ENCODE data around the gene SNX1.

SNX1 gene

DNA sequence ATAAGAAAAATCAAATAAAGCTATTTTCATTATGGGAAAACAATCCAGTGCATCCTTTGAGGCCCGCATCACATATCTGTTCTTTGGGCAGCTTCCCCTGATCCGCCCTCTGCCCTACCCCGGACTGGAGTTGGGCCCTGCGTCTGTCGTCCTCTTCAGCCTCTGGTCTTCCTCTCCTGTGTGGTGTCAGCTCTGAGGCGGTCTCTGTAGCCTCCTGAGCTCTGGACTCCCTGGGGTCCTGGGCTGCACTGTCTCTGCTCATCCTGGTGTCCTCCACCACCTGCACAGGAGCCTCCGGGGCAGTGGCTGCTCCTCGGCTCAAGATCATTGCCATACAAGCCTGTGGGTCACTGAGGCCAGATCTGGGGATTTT lies 48.4 kb downstream of the SNX1 start:
- H3K27me3 ChIP-seq (ENCODE audit: control insufficient read depth, insufficient read depth, low read length) = no peaks in the 10 kb centered on the region
- H3K9ac ChIP-seq (ENCODE audit: low read length) = no peak overlapping the region
- H3K36me3 ChIP-seq (ENCODE audit: control insufficient read depth, insufficient read depth, low read length) = no peaks in the 10 kb centered on the region
- H3K9me3 ChIP-seq (ENCODE audit: control insufficient read depth, low read length) = no peaks in the 10 kb centered on the region
- no peak overlapping the region for H3K4me3 ChIP-seq (ENCODE audit: low read length)
- no peaks in the 10 kb centered on the region for H3K4me1 ChIP-seq (ENCODE audit: control insufficient read depth, insufficient read depth, low read length)

DNA sequence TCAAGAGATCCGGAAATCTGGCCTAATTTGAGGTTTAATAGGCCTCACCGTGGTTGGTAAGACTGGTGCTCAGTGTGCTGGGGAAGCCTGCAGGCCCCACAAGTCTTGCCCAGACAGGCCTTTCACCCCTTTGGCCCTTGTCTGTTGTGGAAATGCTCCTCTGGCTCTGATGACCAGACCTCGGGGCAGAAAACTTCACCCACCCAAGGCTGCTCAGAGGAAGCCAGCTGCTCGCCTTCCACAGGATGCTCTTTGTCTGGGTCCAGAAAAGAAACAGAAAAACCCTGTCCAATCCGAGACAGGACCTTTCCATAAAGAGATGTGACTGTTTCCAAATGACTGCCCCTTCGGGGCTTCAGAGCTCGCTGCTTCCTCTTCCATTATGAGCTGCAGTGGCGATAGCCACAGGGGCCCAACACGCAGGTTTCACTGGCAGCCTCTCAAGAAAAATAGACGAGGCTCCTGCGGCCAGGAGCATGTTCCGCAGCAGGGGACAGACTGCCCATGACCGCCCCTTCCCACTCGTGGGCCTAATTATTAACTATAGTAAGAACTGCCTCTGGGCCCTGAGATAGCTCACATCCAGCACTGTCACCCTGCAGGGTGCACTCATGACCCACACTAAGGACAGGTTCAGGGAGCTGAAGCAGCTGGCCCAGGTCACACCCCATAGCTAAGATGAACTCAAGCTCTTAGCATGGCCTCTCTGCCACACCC lies 48.9 kb downstream of the SNX1 start:
- Histone ChIP-seq H3K9me3 (ENCODE audit: control insufficient read depth, low read length) (no peaks in the 10 kb centered on the region), H3K9ac (ENCODE audit: low read length) (no peak overlapping the region), H3K36me3 (ENCODE audit: control insufficient read depth, insufficient read depth, low read length) (no peaks in the 10 kb centered on the region), H3K27me3 (ENCODE audit: control insufficient read depth, insufficient read depth, low read length) (no peaks in the 10 kb centered on the region), H3K4me3 (ENCODE audit: low read length) (no peak overlapping the region), H3K4me1 (ENCODE audit: control insufficient read depth, insufficient read depth, low read length) (no peaks in the 10 kb centered on the region)

DNA sequence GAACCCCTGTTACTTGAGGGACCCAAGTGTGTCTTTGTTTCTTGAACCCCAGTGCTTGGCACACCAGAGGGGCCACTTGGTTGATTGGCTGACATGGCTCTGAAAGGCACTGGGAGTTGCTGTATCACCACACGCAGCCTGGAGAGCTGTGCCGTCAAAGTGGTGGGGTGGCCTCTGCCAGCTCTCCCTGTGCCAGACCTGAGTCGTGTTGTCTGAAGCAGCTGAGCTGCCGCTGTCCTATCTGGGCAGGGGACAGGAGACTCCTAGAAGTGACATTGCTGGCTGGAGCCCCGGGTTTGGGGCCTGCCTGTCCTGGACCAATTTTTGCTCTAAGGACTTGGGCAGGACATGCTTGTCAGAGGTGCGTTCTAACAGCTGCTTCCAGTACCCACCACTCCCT lies 50.3 kb downstream of the SNX1 start:
- H3K36me3 ChIP-seq (ENCODE audit: control insufficient read depth, insufficient read depth, low read length) = no peaks in the 10 kb centered on the region
- H3K4me3 ChIP-seq (ENCODE audit: low read length) = no peak overlapping the region
- no peaks in the 10 kb centered on the region for H3K9me3 ChIP-seq (ENCODE audit: control insufficient read depth, low read length)
- peaks cover 2% of the 10 kb centered on the region for H3K4me1 ChIP-seq (ENCODE audit: control insufficient read depth, insufficient read depth, low read length)
- H3K9ac ChIP-seq (ENCODE audit: low read length) = no peak overlapping the region
- peaks cover 1% of the 10 kb centered on the region for H3K27me3 ChIP-seq (ENCODE audit: control insufficient read depth, insufficient read depth, low read length)

DNA sequence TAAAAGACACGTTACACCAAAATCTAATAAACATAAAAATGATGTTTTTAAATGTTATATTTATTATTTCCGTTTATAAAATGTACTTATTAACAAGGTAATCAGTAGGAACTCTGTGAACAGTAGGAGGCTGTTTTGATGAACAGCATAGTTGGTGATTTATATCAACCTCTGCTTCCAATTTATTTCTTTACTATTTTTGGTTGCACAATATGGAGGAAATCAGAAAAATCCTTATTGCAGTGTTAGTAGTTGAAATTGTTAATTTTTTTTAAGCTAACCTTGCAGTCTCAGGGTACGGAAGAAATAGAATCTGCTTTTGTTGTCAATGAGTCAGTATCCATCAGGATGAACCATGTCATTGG lies 50.7 kb downstream of the SNX1 start:
- Histone ChIP-seq H3K9ac (ENCODE audit: low read length) (no peak overlapping the region), H3K4me3 (ENCODE audit: low read length) (no peak overlapping the region), H3K27me3 (ENCODE audit: control insufficient read depth, insufficient read depth, low read length) (peaks cover 6% of the 10 kb centered on the region), H3K9me3 (ENCODE audit: control insufficient read depth, low read length) (no peaks in the 10 kb centered on the region), H3K4me1 (ENCODE audit: control insufficient read depth, insufficient read depth, low read length) (peaks cover 5% of the 10 kb centered on the region), H3K36me3 (ENCODE audit: control insufficient read depth, insufficient read depth, low read length) (no peaks in the 10 kb centered on the region)

DNA sequence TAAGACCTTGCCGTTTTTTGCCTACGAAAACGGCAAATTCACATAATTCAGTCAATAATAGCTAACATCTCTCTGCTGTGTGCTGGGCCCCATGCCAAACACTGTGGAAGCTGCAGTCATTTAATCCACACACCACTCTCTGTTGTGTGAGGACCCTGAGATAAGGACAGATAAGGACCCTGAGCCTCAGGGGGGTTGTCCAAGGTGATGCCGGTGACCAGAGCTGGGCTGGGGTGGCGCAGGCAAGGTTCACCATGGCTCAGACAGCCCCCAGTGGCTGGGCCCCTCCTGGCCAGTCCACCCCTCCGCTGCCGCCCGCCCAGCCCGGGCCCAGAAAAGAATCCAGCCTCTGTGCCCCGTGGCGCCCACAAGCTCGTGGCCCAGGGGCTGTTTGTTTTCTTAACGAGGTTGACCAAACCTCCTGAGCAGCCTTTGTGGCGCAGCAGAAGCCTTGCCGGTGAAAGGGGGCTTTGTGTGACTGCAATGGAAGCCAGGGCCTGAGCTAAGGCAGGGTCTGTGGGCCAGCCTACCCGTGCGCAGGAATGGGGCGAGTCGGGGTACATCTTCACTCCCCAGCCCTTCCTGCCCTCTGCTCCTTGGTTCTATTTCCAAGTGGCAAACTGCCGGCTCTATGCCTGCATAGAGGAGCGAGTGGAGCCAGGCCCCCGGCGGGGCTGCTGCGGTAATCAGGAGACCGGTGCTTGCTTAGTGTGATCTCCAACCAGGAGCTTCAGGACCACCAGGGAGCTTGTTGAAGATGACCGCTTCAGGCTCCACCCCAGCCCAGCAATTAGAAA lies 51.3 kb downstream of the SNX1 start:
- Histone ChIP-seq H3K27me3 (ENCODE audit: control insufficient read depth, insufficient read depth, low read length) (peaks cover 12% of the 10 kb centered on the region), H3K4me1 (ENCODE audit: control insufficient read depth, insufficient read depth, low read length) (peaks cover 10% of the 10 kb centered on the region), H3K4me3 (ENCODE audit: low read length) (no peak overlapping the region), H3K9ac (ENCODE audit: low read length) (no peak overlapping the region), H3K9me3 (ENCODE audit: control insufficient read depth, low read length) (no peaks in the 10 kb centered on the region), H3K36me3 (ENCODE audit: control insufficient read depth, insufficient read depth, low read length) (no peaks in the 10 kb centered on the region)

DNA sequence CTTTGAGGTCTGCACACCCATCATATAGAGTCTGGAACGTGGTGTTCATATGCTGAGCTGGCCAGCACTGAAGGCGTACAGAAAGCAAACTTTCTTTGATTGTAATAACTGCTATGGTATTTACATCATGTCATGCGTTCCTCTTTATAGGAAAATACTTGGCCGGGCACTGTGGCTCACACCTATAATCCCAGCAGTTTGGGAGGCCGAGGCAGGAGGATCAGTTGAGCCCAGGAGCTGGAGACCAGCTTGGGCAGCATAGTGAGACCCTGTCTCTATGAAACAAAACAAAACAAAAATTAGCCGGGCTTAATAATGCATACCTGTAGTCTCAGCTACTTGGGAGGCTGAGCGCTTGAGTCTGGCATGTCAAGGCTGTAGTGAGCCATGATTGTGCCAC lies 52.4 kb downstream of the SNX1 start:
- Histone ChIP-seq H3K4me3 (ENCODE audit: low read length) (no peak overlapping the region), H3K9ac (ENCODE audit: low read length) (no peak overlapping the region), H3K36me3 (ENCODE audit: control insufficient read depth, insufficient read depth, low read length) (no peaks in the 10 kb centered on the region), H3K27me3 (ENCODE audit: control insufficient read depth, insufficient read depth, low read length) (peaks cover 23% of the 10 kb centered on the region), H3K9me3 (ENCODE audit: control insufficient read depth, low read length) (no peaks in the 10 kb centered on the region), H3K4me1 (ENCODE audit: control insufficient read depth, insufficient read depth, low read length) (peaks cover 21% of the 10 kb centered on the region)

GRCh38 chr15:64148581-64148980 lies 52.8 kb downstream of the SNX1 start:
- no peak overlapping the region for H3K4me3 ChIP-seq (ENCODE audit: low read length)
- H3K27me3 ChIP-seq (ENCODE audit: control insufficient read depth, insufficient read depth, low read length) = peaks cover 26% of the 10 kb centered on the region
- H3K36me3 ChIP-seq (ENCODE audit: control insufficient read depth, insufficient read depth, low read length) = no peaks in the 10 kb centered on the region
- H3K4me1 ChIP-seq (ENCODE audit: control insufficient read depth, insufficient read depth, low read length) = peaks cover 25% of the 10 kb centered on the region
- no peak overlapping the region for H3K9ac ChIP-seq (ENCODE audit: low read length)
- no peaks in the 10 kb centered on the region for H3K9me3 ChIP-seq (ENCODE audit: control insufficient read depth, low read length)

DNA sequence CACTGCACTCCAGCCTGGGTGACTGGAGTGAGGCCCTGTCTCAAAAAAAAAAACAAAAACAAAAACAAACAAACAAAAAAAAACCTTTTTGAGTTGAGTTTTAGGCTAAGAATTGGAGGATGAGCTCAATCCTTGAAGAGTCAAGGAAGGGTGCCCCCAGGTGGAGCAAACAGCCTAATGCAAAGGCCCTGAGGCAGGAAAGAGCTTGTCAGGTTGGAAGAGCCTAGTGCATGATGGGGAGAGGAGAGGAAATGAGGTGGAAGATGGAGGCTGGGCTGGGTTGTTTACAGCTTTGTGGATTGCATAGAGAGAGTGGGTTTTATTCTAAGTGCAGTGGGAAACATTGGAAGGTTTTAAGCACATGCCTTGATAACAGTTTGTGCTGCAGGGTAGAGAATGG lies 53.6 kb downstream of the SNX1 start:
- peaks cover 30% of the 10 kb centered on the region for H3K4me1 ChIP-seq (ENCODE audit: control insufficient read depth, insufficient read depth, low read length)
- H3K9me3 ChIP-seq (ENCODE audit: control insufficient read depth, low read length) = no peaks in the 10 kb centered on the region
- H3K9ac ChIP-seq (ENCODE audit: low read length) = no peak overlapping the region
- no peaks in the 10 kb centered on the region for H3K36me3 ChIP-seq (ENCODE audit: control insufficient read depth, insufficient read depth, low read length)
- peaks cover 26% of the 10 kb centered on the region for H3K27me3 ChIP-seq (ENCODE audit: control insufficient read depth, insufficient read depth, low read length)
- no peak overlapping the region for H3K4me3 ChIP-seq (ENCODE audit: low read length)

DNA sequence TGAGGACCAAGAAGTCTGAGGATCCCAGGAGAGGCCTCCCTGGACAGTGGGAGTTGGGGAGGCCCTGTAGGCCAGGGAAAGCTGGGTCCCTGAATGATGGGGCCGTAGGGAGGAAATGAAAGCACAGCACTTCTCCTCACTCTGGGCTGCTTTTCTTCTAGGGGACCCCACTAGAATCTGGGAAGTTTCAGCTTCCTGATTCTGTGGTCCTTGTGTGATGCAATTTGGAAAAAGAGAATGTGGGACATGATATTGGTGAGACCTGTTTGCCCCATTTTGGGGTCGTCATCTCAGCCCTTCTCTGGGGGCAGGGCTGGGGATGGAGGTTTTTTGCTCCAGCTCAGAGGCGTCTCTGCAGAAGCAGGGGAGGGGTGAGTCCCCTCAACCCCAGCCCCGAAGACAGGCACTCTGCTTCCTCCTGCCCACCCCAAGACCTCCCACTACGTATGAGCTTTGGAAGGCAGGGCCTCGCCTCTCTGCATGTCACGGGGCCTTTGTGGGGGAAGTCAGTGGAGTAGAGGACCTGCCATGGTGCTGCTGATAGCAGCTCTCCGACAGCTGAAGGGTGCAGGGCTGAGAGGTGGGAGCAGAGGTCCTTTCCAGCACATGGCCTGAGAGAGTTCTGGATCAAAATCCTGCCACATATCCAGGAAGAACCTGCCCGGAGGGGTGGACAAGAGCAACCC lies 54.3 kb downstream of the SNX1 start:
- peaks cover 30% of the 10 kb centered on the region for H3K4me1 ChIP-seq (ENCODE audit: control insufficient read depth, insufficient read depth, low read length)
- H3K36me3 ChIP-seq (ENCODE audit: control insufficient read depth, insufficient read depth, low read length) = no peaks in the 10 kb centered on the region
- no peak overlapping the region for H3K4me3 ChIP-seq (ENCODE audit: low read length)
- H3K9ac ChIP-seq (ENCODE audit: low read length) = peak overlapping the region; percentile 17
- H3K9me3 ChIP-seq (ENCODE audit: control insufficient read depth, low read length) = no peaks in the 10 kb centered on the region
- H3K27me3 ChIP-seq (ENCODE audit: control insufficient read depth, insufficient read depth, low read length) = peaks cover 26% of the 10 kb centered on the region

GRCh38 chr15:64151727-64152506 lies 56.1 kb downstream of the SNX1 start, which contains the start of gene SNX22:
TSS of gene SNX22 (plus strand) at chr15:64151731. CDS start at chr15:64151776, 45 bp downstream.
- peak within 1 kb of the TSS; percentile 36 for H3K4me3 ChIP-seq (ENCODE audit: low read length)
- no peaks in the 10 kb centered on the region for H3K9me3 ChIP-seq (ENCODE audit: control insufficient read depth, low read length)
- peaks cover 2% of the 10 kb centered on the region for H3K36me3 ChIP-seq (ENCODE audit: control insufficient read depth, insufficient read depth, low read length)
- H3K4me1 ChIP-seq (ENCODE audit: control insufficient read depth, insufficient read depth, low read length) = peaks cover 30% of the 10 kb centered on the region
- peaks cover 26% of the 10 kb centered on the region for H3K27me3 ChIP-seq (ENCODE audit: control insufficient read depth, insufficient read depth, low read length)
- peak within 1 kb of the TSS; percentile 25 for H3K9ac ChIP-seq (ENCODE audit: low read length)

DNA sequence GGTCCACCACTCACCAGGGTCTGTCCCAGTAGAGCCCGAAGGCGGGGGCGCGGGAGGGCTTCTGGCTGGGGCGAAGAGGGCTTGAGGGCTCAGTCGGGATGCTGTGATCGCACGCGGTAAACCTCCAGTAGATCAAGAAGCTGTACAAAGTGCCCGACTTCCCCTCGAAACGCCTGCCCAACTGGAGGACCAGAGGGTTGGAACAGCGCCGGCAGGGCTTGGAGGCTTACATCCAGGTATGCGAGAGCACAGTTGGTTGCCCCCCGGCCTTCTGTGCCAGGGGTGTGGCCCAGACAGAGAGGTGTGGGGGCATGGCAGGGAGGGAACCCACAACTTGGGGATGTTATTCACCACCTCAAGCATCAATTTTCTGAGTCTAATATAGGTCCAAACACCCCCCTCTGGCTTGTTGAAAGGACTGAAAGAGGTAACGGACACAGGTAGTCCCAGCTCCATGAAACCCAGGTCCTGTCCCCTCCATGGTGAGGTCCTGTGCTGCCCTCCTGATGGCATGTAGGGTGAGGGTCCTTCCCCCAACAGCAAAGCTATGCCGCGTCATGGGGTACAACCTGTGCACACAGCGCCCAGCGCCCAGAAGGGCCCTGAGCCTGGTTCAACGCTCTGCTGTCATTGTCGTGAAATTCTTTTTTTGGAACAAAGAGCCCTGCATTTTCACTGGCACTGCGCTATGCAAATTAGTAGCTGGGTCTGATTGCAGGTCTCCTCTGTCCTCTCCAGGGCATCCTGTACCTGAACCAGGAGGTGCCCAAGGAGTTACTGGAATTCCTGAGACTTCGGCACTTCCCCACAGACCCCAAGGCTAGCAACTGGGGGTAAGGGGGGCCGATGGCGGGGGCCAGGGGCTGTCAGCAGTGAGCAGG lies 57.0 kb downstream of the SNX1 start:
- Histone ChIP-seq H3K9ac (ENCODE audit: low read length) (no peak overlapping the region), H3K4me3 (ENCODE audit: low read length) (no peak overlapping the region), H3K4me1 (ENCODE audit: control insufficient read depth, insufficient read depth, low read length) (peaks cover 30% of the 10 kb centered on the region), H3K9me3 (ENCODE audit: control insufficient read depth, low read length) (no peaks in the 10 kb centered on the region), H3K36me3 (ENCODE audit: control insufficient read depth, insufficient read depth, low read length) (peaks cover 4% of the 10 kb centered on the region), H3K27me3 (ENCODE audit: control insufficient read depth, insufficient read depth, low read length) (peaks cover 26% of the 10 kb centered on the region)
